Heart left ventricle (tissue), 16 donors: ENCODE results near the gene PER2. TPM values are rescaled to one million over a fixed set of nuclear protein-coding genes. Genes with fewer than 3 reads are reported as not detected.

Experiments used
- ATAC-seq, 4 donors: fragments of 200-7000 bp; cut with Tn5 transposase; one replicate each; pipeline ENCODE4 v1.9.1; 2020 to 2022; ENCODE audit warnings: moderate library complexity in 4 of 4, mild to moderate bottlenecking in 3 of 4, moderate number of reproducible peaks in 1 of 4
- DNase-seq, 5 donors: peaks; one replicate each; pipeline ENCODE4 v3.0.0-alpha.2; 2020
- H3K27ac ChIP-seq, 12 donors: fragments of 200-600 bp; sonication (generic) in 4 of 12; one replicate each; pipeline versions ENCODE4 v1.5.0 to v1.8.0; 2016 to 2022; ENCODE audit warnings: mild to moderate bottlenecking in 2 of 12
- H3K27me3 ChIP-seq, 9 donors: fragments of 200-600 bp; sonication (generic) in 2 of 9; one replicate each; pipeline versions ENCODE4 v1.5.1 to v1.8.0; 2016 to 2022; ENCODE audit warnings: mild to moderate bottlenecking in 3 of 9
- H3K36me3 ChIP-seq, 9 donors: fragments of 200-600 bp; sonication (generic) in 2 of 9; one replicate each; pipeline versions ENCODE4 v1.5.0 to v1.8.0; 2018 to 2022; ENCODE audit warnings: mild to moderate bottlenecking in 2 of 9
- H3K4me1 ChIP-seq, 12 donors: fragments of 200-600 bp; sonication (generic) in 4 of 12; one replicate each; pipeline versions ENCODE4 v1.5.0 to v1.8.0; 2016 to 2022; ENCODE audit warnings: mild to moderate bottlenecking in 3 of 12
- H3K4me3 ChIP-seq, 12 donors: fragments of 200-600 bp; sonication (generic) in 4 of 12; one replicate each; pipeline versions ENCODE4 v1.5.0 to v1.8.0; 2017 to 2022; ENCODE audit warnings: mild to moderate bottlenecking in 9 of 12, moderate library complexity in 4 of 12
- H3K9me3 ChIP-seq, 12 donors: fragments of 200-600 bp; sonication (generic) in 4 of 12; one replicate each; pipeline versions ENCODE4 v1.5.0 to v1.8.0; 2016 to 2022; ENCODE audit warnings: mild to moderate bottlenecking in 1 of 12
- POLR2A ChIP-seq, 2 donors: fragments of 450-650 bp; IDR thresholded peaks; one replicate each; pipeline ENCODE4 v1.6.1; 2017; ENCODE audit warnings: antibody characterized with exemption in 2 of 2, mild to moderate bottlenecking in 2 of 2, moderate library complexity in 2 of 2
- WGBS, 4 donors: extraction: QIAGEN DNeasy Blood & Tissue Kit in 2 of 4; methylation state at CpG; one replicate each; pipeline versions ENCODE4 v1.1.5 to v1.1.7; 2013 to 2018; 5-methylcytosine and 5-hydroxymethylcytosine counted together
- intact Hi-C, 10 donors: fragments of 100-400 bp; cut with DNase I; formaldehyde crosslinking; loops; one replicate each; pipeline versions ENCODE4 v1.11.1 to v1.14.2; 2022
- polyA plus RNA-seq, 2 donors: library from polyadenylated mRNA; stranded (reverse); fragments of 200-250 nt; gene quantifications; one replicate each; pipeline ENCODE4 v1.2.3, GENCODE V29; 2013
- total RNA-seq, 9 donors: library from RNA; depleted of rRNA in 2 of 9; stranded (reverse); fragments of >200 nt in 2 of 9; fragmentation: NEBNext Ultra II Directional in 3 of 9; extraction: Animal tissue kit (Norgen Biotek cat#: 25700) in 3 of 9; gene quantifications; one replicate each; pipeline versions ENCODE4 v1.1.0 to v1.2.4, GENCODE V29; 2016 to 2023
- TF ChIP-seq, protein P1 (sequence below), 12 donors: fragments of 200-600 bp; sonication (generic) in 4 of 12; IDR thresholded peaks; one replicate each; pipeline versions ENCODE4 v1.5.0 to v1.8.0; 2018 to 2022; ENCODE audit warnings: antibody characterized with exemption in 12 of 12, mild to moderate bottlenecking in 5 of 12
- donor health status: ischemic (EF 13 %, LVEDD 7.1; RV severe dilation, severe dysfunction).
- donor health status: healthy with polysubstance abuse.
- donor health status: DM: no; HTN: yes; CAD: no.
- donor health status: DM: no; HTN: no; CAD: no.
- donor health status: ischemic (EF 25% LVEDD 6.9; RV normal size, moderate dysfunction).
- donor health status: ischemic (EF 25% LVEDD 5.7; RV mildly dilated, moderate dysfunction).
- donor health status: healthy.
- donor health status: DM: yes; HTN: yes; CAD: no.
- donor health status: ischemic (EF 35%, LVEDD 5.7; RV mildly dilated, moderate dysfunction).
- donor health status: nonischemic (EF 11% LVEDD 7.7; RV severe dilation, severe dysfunction).
- donor health status: DM: yes; HTN: yes; CAD: no.
- donor health status: PGD.
- donor health status: ischemic (EF 29% LVEDD 5.4; RV normal size, mild dysfunction).
- donor health status: nonischemic (EF 23%, LVEDD 6.1; RV moderate dilation, normal function).

PER2 gene
- total and polyA plus RNA-seq, 11 donors, result 1.6 to 17.1 (median 4.2) TPM

DNA sequence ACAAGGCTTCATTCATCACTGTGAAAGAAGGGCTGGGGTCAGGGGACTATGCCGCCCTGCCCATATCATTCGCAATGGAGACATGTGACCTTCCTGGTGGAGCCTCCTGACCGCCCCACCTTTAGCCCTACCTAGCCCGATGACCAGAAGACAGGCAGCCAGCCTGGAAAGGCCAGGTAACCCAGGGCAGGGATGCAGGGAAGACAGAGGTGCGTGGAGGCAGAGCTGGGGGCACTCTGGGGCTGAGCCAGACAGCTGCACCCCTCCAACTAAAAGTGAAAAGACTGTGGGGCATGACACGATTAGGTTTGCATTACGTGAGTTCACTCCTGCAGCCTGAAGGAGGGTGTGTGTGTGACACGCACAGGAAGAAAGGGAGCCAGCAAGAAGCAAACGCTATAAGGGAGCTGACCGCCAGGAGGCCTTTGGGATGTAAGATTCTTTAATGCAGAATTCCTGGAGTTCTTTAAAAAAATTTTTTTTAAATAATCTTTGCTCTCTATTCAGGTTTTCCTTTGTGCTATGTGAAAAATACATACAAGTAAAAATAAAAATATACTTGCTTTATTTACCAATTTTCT lies 44.8 kb downstream of the PER2 start:
- intact Hi-C loops, result loop anchor here in 1 of 10 donors (5.0 kb wide), 1 partner anchor 41 kb away; the partner anchor contains the start of gene ILKAP
- DNase-seq, result peak in 1 of 5 donors; percentile 27
- Histone ChIP-seq H3K4me1 (peaks cover 0 to 39% (median 19%) of the 10 kb centered on the region in 12 donors), H3K9me3 (no peaks in the 10 kb centered on the region), H3K36me3 (peaks cover 0 to 50% (median 37%) of the 10 kb centered on the region in 9 donors), H3K4me3 (no peak overlapping the region), H3K27me3 (peaks cover 0 to 19% (median 5%) of the 10 kb centered on the region in 9 donors), H3K27ac (peak overlapping the region in 4 of 12 donors; percentile 15 to 69 (median 50))
- no peak for ATAC-seq
- TF ChIP-seq POLR2A (IDR thresholded peaks at IDR 0.05), result no peak
- TF ChIP-seq, protein P1, sequence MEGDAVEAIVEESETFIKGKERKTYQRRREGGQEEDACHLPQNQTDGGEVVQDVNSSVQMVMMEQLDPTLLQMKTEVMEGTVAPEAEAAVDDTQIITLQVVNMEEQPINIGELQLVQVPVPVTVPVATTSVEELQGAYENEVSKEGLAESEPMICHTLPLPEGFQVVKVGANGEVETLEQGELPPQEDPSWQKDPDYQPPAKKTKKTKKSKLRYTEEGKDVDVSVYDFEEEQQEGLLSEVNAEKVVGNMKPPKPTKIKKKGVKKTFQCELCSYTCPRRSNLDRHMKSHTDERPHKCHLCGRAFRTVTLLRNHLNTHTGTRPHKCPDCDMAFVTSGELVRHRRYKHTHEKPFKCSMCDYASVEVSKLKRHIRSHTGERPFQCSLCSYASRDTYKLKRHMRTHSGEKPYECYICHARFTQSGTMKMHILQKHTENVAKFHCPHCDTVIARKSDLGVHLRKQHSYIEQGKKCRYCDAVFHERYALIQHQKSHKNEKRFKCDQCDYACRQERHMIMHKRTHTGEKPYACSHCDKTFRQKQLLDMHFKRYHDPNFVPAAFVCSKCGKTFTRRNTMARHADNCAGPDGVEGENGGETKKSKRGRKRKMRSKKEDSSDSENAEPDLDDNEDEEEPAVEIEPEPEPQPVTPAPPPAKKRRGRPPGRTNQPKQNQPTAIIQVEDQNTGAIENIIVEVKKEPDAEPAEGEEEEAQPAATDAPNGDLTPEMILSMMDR (IDR thresholded peaks at IDR 0.05), result no peak
- 87 to 93% (median 91%) methylated on average over 10 of the region's 10 CpGs for WGBS, 4 donors

DNA sequence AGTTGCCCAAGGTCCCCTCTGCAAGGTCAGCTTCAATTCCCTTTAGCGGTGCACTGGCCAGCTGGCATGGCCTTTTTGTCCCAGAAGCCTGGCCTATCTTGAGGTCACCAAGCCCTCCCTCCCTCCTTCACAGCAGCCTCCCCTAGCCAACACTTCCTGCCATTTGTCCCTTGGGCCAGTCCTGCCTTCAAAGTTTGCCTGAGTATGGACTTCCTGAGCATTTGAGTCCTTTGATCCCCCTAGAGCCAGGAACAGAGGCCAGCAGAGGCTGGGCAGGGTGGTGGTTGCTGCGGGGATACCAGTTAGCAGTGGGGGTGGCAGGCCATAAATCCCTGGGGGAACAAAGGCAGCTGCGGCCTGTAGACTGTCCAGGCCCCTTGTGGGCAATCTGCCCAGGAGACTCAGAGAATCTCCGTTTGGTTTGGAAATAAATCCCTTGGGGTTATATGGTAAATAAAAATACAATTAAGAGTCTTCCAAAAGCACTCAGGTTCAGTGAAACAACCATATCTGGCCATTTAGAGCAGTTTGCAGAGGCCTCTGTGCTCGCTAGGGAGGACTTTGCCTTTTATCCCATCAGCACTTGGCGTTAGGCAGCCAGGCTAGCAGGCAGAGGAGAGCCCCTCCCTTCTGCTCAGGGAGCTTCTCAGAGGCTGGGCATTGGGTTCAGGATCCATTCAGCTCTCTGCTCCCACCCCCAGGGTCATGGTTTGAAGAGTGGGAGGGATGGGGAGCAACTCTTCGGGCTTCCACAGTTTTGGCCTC lies 45.5 kb downstream of the PER2 start:
- TF ChIP-seq POLR2A (IDR thresholded peaks at IDR 0.05), result no peak
- TF ChIP-seq, protein P1 (IDR thresholded peaks at IDR 0.05), result no peak
- Histone ChIP-seq H3K4me1 (peaks cover 0 to 39% (median 19%) of the 10 kb centered on the region in 12 donors), H3K9me3 (no peaks in the 10 kb centered on the region), H3K27me3 (peaks cover 0 to 24% (median 7%) of the 10 kb centered on the region in 9 donors), H3K36me3 (peaks cover 0 to 44% (median 32%) of the 10 kb centered on the region in 9 donors), H3K4me3 (no peak overlapping the region), H3K27ac (peak overlapping the region in 10 of 12 donors; percentile 6 to 69 (median 29))
- intact Hi-C loops, result loop anchor here in 1 of 10 donors (5.0 kb wide), 1 partner anchor 41 kb away; the partner anchor contains the start of gene ILKAP
- peak; percentile 22 to 52 (median 42) for ATAC-seq
- peak in 4 of 5 donors; percentile 34 to 60 (median 40) for DNase-seq
- WGBS, 4 donors, result 43 to 59% (median 44%) methylated on average over 6 to 7 of the region's 7 CpGs

DNA sequence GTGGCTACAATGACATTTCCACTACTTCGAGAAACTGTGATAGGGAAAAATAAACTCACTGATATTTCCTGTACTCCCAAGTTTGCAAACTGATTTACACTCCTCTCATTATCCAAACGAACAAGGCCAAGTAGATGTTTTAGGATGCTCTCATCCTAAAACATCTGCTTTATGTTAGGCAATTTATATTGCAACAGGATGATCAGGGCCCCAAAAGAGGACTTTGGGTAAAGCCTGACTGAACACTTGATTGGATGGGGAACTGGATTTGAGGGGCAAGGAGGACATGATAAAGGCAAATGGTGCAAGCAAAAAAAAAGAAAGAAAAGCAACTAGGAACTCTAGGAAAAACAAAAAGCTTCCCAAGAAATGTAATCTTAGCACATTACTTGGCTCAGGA lies 46.4 kb downstream of the PER2 start:
- Histone ChIP-seq H3K9me3 (no peaks in the 10 kb centered on the region), H3K36me3 (peaks cover 0 to 34% (median 23%) of the 10 kb centered on the region in 9 donors), H3K27ac (peak overlapping the region in 5 of 12 donors; percentile 6 to 69 (median 27)), H3K4me3 (no peak overlapping the region), H3K4me1 (peaks cover 0 to 39% (median 19%) of the 10 kb centered on the region in 12 donors), H3K27me3 (peaks cover 0 to 34% (median 7%) of the 10 kb centered on the region in 9 donors)
- ATAC-seq (no peak), DNase-seq (no peak)
- intact Hi-C loops, result loop anchor here in 1 of 10 donors (5.0 kb wide), 1 partner anchor 40 kb away; the partner anchor contains the start of gene ILKAP
- no peak for TF ChIP-seq POLR2A (IDR thresholded peaks at IDR 0.05)
- TF ChIP-seq, protein P1 (IDR thresholded peaks at IDR 0.05), result no peak
- WGBS, 4 donors, result 84 to 90% (median 87%) methylated on average over 2 of the region's 2 CpGs
